ENCODE data around the gene PARVB. TPM values are rescaled to one million over a fixed set of nuclear protein-coding genes. Genes with fewer than 3 reads are reported as not detected.

PARVB gene
- polyA plus RNA-seq, 1 experiment: 65.8 TPM

- no peak for DNase-seq (ENCODE audit: low read depth)
These were observed 190.1 kb downstream of the PARVB start for GRCh38 chr22:44214187-44214586.

GRCh38 chr22:44214764-44215163 lies 190.7 kb downstream of the PARVB start:
- POLR2A ChIA-PET: no interaction called here
- Histone ChIP-seq H3K36me3 (ENCODE audit: control insufficient read depth, insufficient read depth, low read length) (no peaks in the 10 kb centered on the region), H3K4me3 (ENCODE audit: low read depth, low read length) (no peak overlapping the region), H3K27me3 (ENCODE audit: control insufficient read depth, insufficient read depth, low read length) (peaks cover 2% of the 10 kb centered on the region)
- CTCF ChIA-PET: no interaction called here
- TF ChIP-seq, protein P1, sequence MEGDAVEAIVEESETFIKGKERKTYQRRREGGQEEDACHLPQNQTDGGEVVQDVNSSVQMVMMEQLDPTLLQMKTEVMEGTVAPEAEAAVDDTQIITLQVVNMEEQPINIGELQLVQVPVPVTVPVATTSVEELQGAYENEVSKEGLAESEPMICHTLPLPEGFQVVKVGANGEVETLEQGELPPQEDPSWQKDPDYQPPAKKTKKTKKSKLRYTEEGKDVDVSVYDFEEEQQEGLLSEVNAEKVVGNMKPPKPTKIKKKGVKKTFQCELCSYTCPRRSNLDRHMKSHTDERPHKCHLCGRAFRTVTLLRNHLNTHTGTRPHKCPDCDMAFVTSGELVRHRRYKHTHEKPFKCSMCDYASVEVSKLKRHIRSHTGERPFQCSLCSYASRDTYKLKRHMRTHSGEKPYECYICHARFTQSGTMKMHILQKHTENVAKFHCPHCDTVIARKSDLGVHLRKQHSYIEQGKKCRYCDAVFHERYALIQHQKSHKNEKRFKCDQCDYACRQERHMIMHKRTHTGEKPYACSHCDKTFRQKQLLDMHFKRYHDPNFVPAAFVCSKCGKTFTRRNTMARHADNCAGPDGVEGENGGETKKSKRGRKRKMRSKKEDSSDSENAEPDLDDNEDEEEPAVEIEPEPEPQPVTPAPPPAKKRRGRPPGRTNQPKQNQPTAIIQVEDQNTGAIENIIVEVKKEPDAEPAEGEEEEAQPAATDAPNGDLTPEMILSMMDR (IDR thresholded peaks at IDR 0.05; ENCODE audit: insufficient read depth, low read depth, low read length): no peak
- DNase-seq (ENCODE audit: low read depth): no peak

More at GRCh38 chr22:44214187-44214586, 190.1 kb downstream of the PARVB start:
- ChIA-PET CTCF (no interaction called here), POLR2A (no interaction called here)
- H3K4me3 ChIP-seq (ENCODE audit: low read depth, low read length): no peak overlapping the region
- peaks cover 2% of the 10 kb centered on the region for H3K27me3 ChIP-seq (ENCODE audit: control insufficient read depth, insufficient read depth, low read length)
- TF ChIP-seq, protein P1 (IDR thresholded peaks at IDR 0.05; ENCODE audit: insufficient read depth, low read depth, low read length): no peak
- H3K36me3 ChIP-seq (ENCODE audit: control insufficient read depth, insufficient read depth, low read length): no peaks in the 10 kb centered on the region

GRCh38 chr22:44215287-44215686 lies 191.2 kb downstream of the PARVB start:
- H3K27me3 ChIP-seq (ENCODE audit: control insufficient read depth, insufficient read depth, low read length): peaks cover 2% of the 10 kb centered on the region
- no peak for DNase-seq (ENCODE audit: low read depth)
- H3K4me3 ChIP-seq (ENCODE audit: low read depth, low read length): no peak overlapping the region
- POLR2A ChIA-PET: no interaction called here
- no peaks in the 10 kb centered on the region for H3K36me3 ChIP-seq (ENCODE audit: control insufficient read depth, insufficient read depth, low read length)
- TF ChIP-seq, protein P1 (IDR thresholded peaks at IDR 0.05; ENCODE audit: insufficient read depth, low read depth, low read length): no peak
- CTCF ChIA-PET: interaction anchor here (0.8 kb wide), 1 partner anchor 8 kb away, joined by 3 read pairs; no protein-coding TSS in a partner anchor

- TF ChIP-seq, protein P1 (IDR thresholded peaks at IDR 0.05; ENCODE audit: insufficient read depth, low read depth, low read length): no peak
- Histone ChIP-seq H3K36me3 (ENCODE audit: control insufficient read depth, insufficient read depth, low read length) (no peaks in the 10 kb centered on the region), H3K4me3 (ENCODE audit: low read depth, low read length) (no peak overlapping the region), H3K27me3 (ENCODE audit: control insufficient read depth, insufficient read depth, low read length) (no peaks in the 10 kb centered on the region; the same call in 1 of the 2 replicates)
- no peak for DNase-seq (ENCODE audit: low read depth)
- POLR2A ChIA-PET: no interaction called here
- CTCF ChIA-PET: no interaction called here
These were observed 193.2 kb downstream of the PARVB start for GRCh38 chr22:44217346-44217745.

GRCh38 chr22:44218071-44218470 lies 194.0 kb downstream of the PARVB start:
- DNase-seq (ENCODE audit: low read depth): no peak
- TF ChIP-seq, protein P1 (IDR thresholded peaks at IDR 0.05; ENCODE audit: insufficient read depth, low read depth, low read length): no peak
- Histone ChIP-seq H3K27me3 (ENCODE audit: control insufficient read depth, insufficient read depth, low read length) (no peaks in the 10 kb centered on the region; the same call in 1 of the 2 replicates), H3K36me3 (ENCODE audit: control insufficient read depth, insufficient read depth, low read length) (no peaks in the 10 kb centered on the region), H3K4me3 (ENCODE audit: low read depth, low read length) (no peak overlapping the region)
- POLR2A ChIA-PET: no interaction called here
- CTCF ChIA-PET: no interaction called here

Data from BJ (cell line).